Ovary (tissue), 9 donors: ENCODE measurements around the gene SERPINA9. TPM values are rescaled to one million over a fixed set of nuclear protein-coding genes. Genes with fewer than 3 reads are reported as not detected.

Experiments used
- DNase-seq, 5 donors: peaks; one replicate each; pipeline ENCODE4 v3.0.0-alpha.2; 2019 to 2020
- H3K27ac ChIP-seq, 2 donors: fragments of 200-600 bp; one replicate each; pipeline versions ENCODE4 v1.5.1 to v1.8.0; 2019 to 2022
- H3K27me3 ChIP-seq: fragments of 200-600 bp; one replicate; pipeline ENCODE4 v1.8.0; 2022
- H3K36me3 ChIP-seq: fragments of 200-600 bp; sonication (generic); one replicate; pipeline ENCODE4 v1.5.1; 2019
- H3K4me1 ChIP-seq: one replicate; pipeline ENCODE4 v1.8.1; 2013; ENCODE audit warnings: mild to moderate bottlenecking, moderate library complexity; ENCODE audit not compliant: insufficient read depth
- H3K4me3 ChIP-seq: fragments of 200-600 bp; sonication (generic); one replicate; pipeline ENCODE4 v1.5.1; 2017
- H3K9me3 ChIP-seq, 2 donors: fragments of 200-600 bp in 1 of 2; sonication (generic) in 1 of 2; one replicate each; pipeline versions ENCODE4 v1.5.1 to v1.8.1; 2013 to 2019; ENCODE audit warnings: mild to moderate bottlenecking in 1 of 2, moderate library complexity in 1 of 2
- CTCF ChIP-seq, 3 donors: fragments of 450-650 bp in 2 of 3; fragments of 200-600 bp in 1 of 3; IDR thresholded peaks; one replicate each; pipeline versions ENCODE4 v1.5.1 to v1.8.0; 2016 to 2022; ENCODE audit warnings: antibody characterized with exemption in 3 of 3, mild to moderate bottlenecking in 1 of 3
- EP300 ChIP-seq: sonication (generic); formaldehyde crosslinking; IDR thresholded peaks from one replicate; pipeline ENCODE4 v1.6.1; 2017; ENCODE audit warnings: antibody characterized with exemption
- POLR2A ChIP-seq: fragments of 450-650 bp; IDR thresholded peaks from one replicate; pipeline ENCODE4 v1.6.1; 2017; ENCODE audit warnings: antibody characterized with exemption, mild to moderate bottlenecking, moderate library complexity
- WGBS, 3 donors: extraction: QIAGEN DNeasy Blood & Tissue Kit in 1 of 3; methylation state at CpG; one replicate each; pipeline versions ENCODE4 v1.1.5 to v1.1.7; 2013 to 2017; 5-methylcytosine and 5-hydroxymethylcytosine counted together
- intact Hi-C, 4 donors: fragments of 100-400 bp; cut with DNase I; formaldehyde crosslinking; loops; one replicate each; pipeline versions ENCODE4 v1.11.0 to v1.15.1; 2022 to 2023
- polyA plus RNA-seq, 2 donors: library from polyadenylated mRNA; stranded (reverse); fragments of 200-250 nt in 1 of 2; fragments of 350-450 nt in 1 of 2; fragmentation: Illumina TruSeq in 1 of 2; extraction: RNeasy Lipid Tissue Mini Kit (QIAGEN cat#74804) in 1 of 2; gene quantifications; one replicate each; pipeline ENCODE4 v1.2.3, GENCODE V29; 2013 to 2014
- total RNA-seq, 7 donors: library from RNA; depleted of rRNA in 2 of 7; stranded (reverse); fragments of >200 nt in 2 of 7; fragmentation: NEBNext Ultra II Directional in 3 of 7; extraction: Animal tissue kit (Norgen Biotek cat#: 25700) in 3 of 7; gene quantifications; one replicate each; pipeline versions ENCODE4 v1.1.0 to v1.2.4, GENCODE V29; 2016 to 2023
- donor health status: DM: no; HTN: no; CAD: no; lungs with moderate emphysema.
- donor health status: DM: no; HTN: no; CAD: no.
- donor health status: Bipolar disorder and iron deficiency.
- donor health status: DM: yes; HTN: yes; CAD: no.
- donor health status: DM: no; HTN: no; CAD: no.
- donor health status: DM: yes; HTN: yes; CAD: no.

Gene SERPINA9
- total and polyA plus RNA-seq, 9 donors: not detected

GRCh38 chr14:94460631-94461416 lies 15.2 kb downstream of the SERPINA9 start:
- intact Hi-C loops: no loop called here
- no peaks in the 10 kb centered on the region for H3K9me3 ChIP-seq
- WGBS, 3 donors: 72 to 76% (median 75%) methylated on average over 8 of the region's 8 CpGs
- H3K27ac ChIP-seq: no peak overlapping the region
- no peaks in the 10 kb centered on the region for H3K36me3 ChIP-seq
- DNase-seq: no peak
- TF ChIP-seq POLR2A: no peak
- no peak for TF ChIP-seq EP300
- no peaks in the 10 kb centered on the region for H3K4me1 ChIP-seq
- no peaks in the 10 kb centered on the region for H3K27me3 ChIP-seq
- H3K4me3 ChIP-seq: no peak overlapping the region

GRCh38 chr14:94458558-94459205 lies 17.3 kb downstream of the SERPINA9 start:
- no peaks in the 10 kb centered on the region for H3K36me3 ChIP-seq
- no peak overlapping the region for H3K27ac ChIP-seq
- no peaks in the 10 kb centered on the region for H3K4me1 ChIP-seq
- TF ChIP-seq EP300 (no peak), POLR2A (no peak), CTCF (IDR thresholded peaks at IDR 0.05) (no peak)
- intact Hi-C loops: no loop called here
- 48 to 55% (median 50%) methylated on average over 2 of the region's 2 CpGs for WGBS, 3 donors
- H3K9me3 ChIP-seq: no peaks in the 10 kb centered on the region
- H3K27me3 ChIP-seq: no peaks in the 10 kb centered on the region
- DNase-seq: no peak
- H3K4me3 ChIP-seq: no peak overlapping the region

- H3K4me1 ChIP-seq: no peaks in the 10 kb centered on the region
- intact Hi-C loops: no loop called here
- no peak for DNase-seq
- H3K9me3 ChIP-seq: no peaks in the 10 kb centered on the region
- no peak overlapping the region for H3K4me3 ChIP-seq
- WGBS, 3 donors: 75 to 90% (median 77%) methylated on average over 1 of the region's 1 CpG
- TF ChIP-seq EP300 (no peak), CTCF (IDR thresholded peaks at IDR 0.05) (no peak), POLR2A (no peak)
- H3K27ac ChIP-seq: no peak overlapping the region
- H3K36me3 ChIP-seq: no peaks in the 10 kb centered on the region
- no peaks in the 10 kb centered on the region for H3K27me3 ChIP-seq
Observed at GRCh38 chr14:94458096-94458495, 17.9 kb downstream of the SERPINA9 start.

GRCh38 chr14:94455928-94456327 lies 20.1 kb downstream of the SERPINA9 start:
- 0 to 27% (median 0%) methylated on average over 1 of the region's 1 CpG for WGBS, 3 donors
- TF ChIP-seq EP300 (no peak), CTCF (IDR thresholded peaks at IDR 0.05) (no peak), POLR2A (no peak)
- no peak overlapping the region for H3K27ac ChIP-seq
- H3K9me3 ChIP-seq: no peaks in the 10 kb centered on the region
- no peaks in the 10 kb centered on the region for H3K4me1 ChIP-seq
- H3K27me3 ChIP-seq: no peaks in the 10 kb centered on the region
- H3K36me3 ChIP-seq: no peaks in the 10 kb centered on the region
- no peak for DNase-seq
- no peak overlapping the region for H3K4me3 ChIP-seq
- intact Hi-C loops: no loop called here

GRCh38 chr14:94451826-94452225 lies 24.2 kb downstream of the SERPINA9 start:
- Histone ChIP-seq H3K4me1 (no peaks in the 10 kb centered on the region), H3K27ac (no peak overlapping the region), H3K9me3 (no peaks in the 10 kb centered on the region), H3K4me3 (no peak overlapping the region), H3K36me3 (no peaks in the 10 kb centered on the region), H3K27me3 (no peaks in the 10 kb centered on the region)
- TF ChIP-seq POLR2A: no peak
- TF ChIP-seq CTCF (IDR thresholded peaks at IDR 0.05): no peak
- TF ChIP-seq EP300: no peak
- no peak for DNase-seq
- 47 to 54% (median 47%) methylated on average over 3 of the region's 3 CpGs for WGBS, 3 donors
- intact Hi-C loops: no loop called here
